Adrenal gland (tissue), 12 donors: ENCODE results near the gene BRIP1. TPM values are rescaled to one million over a fixed set of nuclear protein-coding genes. Genes with fewer than 3 reads are reported as not detected.

ENCODE experiments used
- DNase-seq, 7 donors: peaks; one replicate each; pipeline ENCODE4 v3.0.0-alpha.2; 2019 to 2020
- H3K27ac ChIP-seq, 5 donors: fragments of 200-600 bp; sonication (generic) in 4 of 5; 1 replicate in 3 of 5; 2 replicates in 2 of 5; pipeline versions ENCODE4 v1.5.1 to v1.8.0; 2016 to 2020; ENCODE audit warnings: mild to moderate bottlenecking in 1 of 5
- H3K27me3 ChIP-seq: fragments of 200-600 bp; 2 replicates; pipeline ENCODE4 v1.8.0; 2021
- H3K36me3 ChIP-seq, 2 donors: fragments of 200-600 bp; replicated peaks in 1 of 2; 1 replicate in 1 of 2; 2 replicates in 1 of 2; pipeline versions ENCODE4 v1.5.1 to v1.8.0; 2018 to 2022
- H3K4me1 ChIP-seq, 2 donors: fragments of 200-600 bp; replicated peaks in 1 of 2; 1 replicate in 1 of 2; 2 replicates in 1 of 2; pipeline versions ENCODE4 v1.5.1 to v1.8.0; 2018 to 2021
- H3K4me3 ChIP-seq, 4 donors: fragments of 200-600 bp; sonication (generic) in 3 of 4; one replicate each; pipeline ENCODE4 v1.5.1; 2016 to 2018
- H3K9me3 ChIP-seq, 3 donors: fragments of 200-600 bp; sonication (generic) in 1 of 3; replicated peaks in 1 of 3; 1 replicate in 2 of 3; 2 replicates in 1 of 3; pipeline versions ENCODE4 v1.5.1 to v1.8.0; 2016 to 2021
- CTCF ChIP-seq, 6 experiments: fragments of 450-650 bp in 4 of 6; fragments of 200-600 bp in 2 of 6; sonication (generic) in 1 of 6; IDR thresholded peaks; 1 replicate in 5 of 6; 2 replicates in 1 of 6; pipeline versions ENCODE4 v1.5.1 to v1.8.0; 2016 to 2021; ENCODE audit warnings: antibody characterized with exemption in 6 of 6, mild to moderate bottlenecking in 2 of 6, moderate library complexity in 1 of 6
- POLR2A ChIP-seq, 2 donors: fragments of 450-650 bp; IDR thresholded peaks; one replicate each; pipeline ENCODE4 v1.6.1; 2017; ENCODE audit warnings: antibody characterized with exemption in 2 of 2, mild to moderate bottlenecking in 2 of 2, moderate library complexity in 1 of 2
- WGBS, 4 donors: extraction: QIAGEN DNeasy Blood & Tissue Kit in 2 of 4; methylation state at CpG; one replicate each; pipeline versions ENCODE4 v1.1.5 to v1.1.7; 2013 to 2017; 5-methylcytosine and 5-hydroxymethylcytosine counted together
- intact Hi-C, 2 donors: fragments of 100-400 bp; cut with DNase I; formaldehyde crosslinking; loops; one replicate each; pipeline versions ENCODE4 v1.14.1 to v1.15.0; 2022 to 2023
- polyA plus RNA-seq, 3 donors: library from polyadenylated mRNA; stranded (reverse); fragments of 200-250 nt in 2 of 3; fragments of 350-450 nt in 1 of 3; fragmentation: Illumina TruSeq in 1 of 3; extraction: RNeasy Lipid Tissue Mini Kit (QIAGEN cat#74804) in 1 of 3; gene quantifications; one replicate each; pipeline ENCODE4 v1.2.3, GENCODE V29; 2013 to 2014
- total RNA-seq, 9 donors: library from RNA; depleted of rRNA in 4 of 9; stranded (reverse); fragments of >200 nt in 4 of 9; fragments of 120-200 nt in 1 of 9; fragmentation: NEBNext Ultra II Directional in 1 of 9; extraction: Animal tissue kit (Norgen Biotek cat#: 25700) in 1 of 9; gene quantifications; one replicate each; pipeline versions ENCODE4 v1.1.0 to v1.2.4, GENCODE V29; 2013 to 2023
- donor health status: healthy with polysubstance abuse.
- donor health status: Bipolar disorder and iron deficiency.
- donor health status: DM: yes; HTN: yes; CAD: no.
- donor health status: DM: no; HTN: no; CAD: no.
- donor health status: DM: no; HTN: no; CAD: no.
- donor health status: DM: yes; HTN: yes; CAD: no.

Gene BRIP1
- total and polyA plus RNA-seq, 12 donors: 0.06 to 6.9 (median 0.46) TPM

GRCh38 chr17:61784510-61784909, 78.8 kb downstream of the BRIP1 start:
- WGBS, 4 donors: 92 to 98% (median 94%) methylated on average over 4 of the region's 4 CpGs
- DNase-seq: no peak
- no peaks in the 10 kb centered on the region for H3K4me1 ChIP-seq
- H3K36me3 ChIP-seq: no peaks in the 10 kb centered on the region
- intact Hi-C loops: no loop called here
- H3K9me3 ChIP-seq: no peaks in the 10 kb centered on the region
- H3K27me3 ChIP-seq: no peaks in the 10 kb centered on the region
- no peak overlapping the region for H3K27ac ChIP-seq
- TF ChIP-seq POLR2A (IDR thresholded peaks at IDR 0.05): no peak
- H3K4me3 ChIP-seq: no peak overlapping the region

GRCh38 chr17:61783556-61784304, 79.6 kb downstream of the BRIP1 start:
- intact Hi-C loops: no loop called here
- no peaks in the 10 kb centered on the region for H3K9me3 ChIP-seq
- TF ChIP-seq CTCF (IDR thresholded peaks at IDR 0.05) (no peak), POLR2A (IDR thresholded peaks at IDR 0.05) (no peak)
- no peaks in the 10 kb centered on the region for H3K36me3 ChIP-seq
- no peaks in the 10 kb centered on the region for H3K27me3 ChIP-seq
- no peak overlapping the region for H3K27ac ChIP-seq
- H3K4me1 ChIP-seq: no peaks in the 10 kb centered on the region
- no peak overlapping the region for H3K4me3 ChIP-seq
- no peak for DNase-seq

GRCh38 chr17:61783120-61783519, 80.2 kb downstream of the BRIP1 start:
- intact Hi-C loops: no loop called here
- 92 to 98% (median 96%) methylated on average over 1 of the region's 1 CpG for WGBS, 4 donors

GRCh38 chr17:61782683-61783082, 80.6 kb downstream of the BRIP1 start:
- no peaks in the 10 kb centered on the region for H3K9me3 ChIP-seq
- 83 to 96% (median 92%) methylated on average over 1 of the region's 1 CpG for WGBS, 4 donors
- H3K36me3 ChIP-seq: no peaks in the 10 kb centered on the region
- intact Hi-C loops: no loop called here
- no peaks in the 10 kb centered on the region for H3K27me3 ChIP-seq
- H3K27ac ChIP-seq: no peak overlapping the region
- DNase-seq: no peak
- H3K4me1 ChIP-seq: no peaks in the 10 kb centered on the region
- TF ChIP-seq CTCF (IDR thresholded peaks at IDR 0.05) (no peak), POLR2A (IDR thresholded peaks at IDR 0.05) (no peak)
- H3K4me3 ChIP-seq: no peak overlapping the region

More at GRCh38 chr17:61783120-61783519, 80.2 kb downstream of the BRIP1 start:
- Histone ChIP-seq H3K4me3 (no peak overlapping the region), H3K27ac (no peak overlapping the region), H3K36me3 (no peaks in the 10 kb centered on the region), H3K9me3 (no peaks in the 10 kb centered on the region), H3K4me1 (no peaks in the 10 kb centered on the region), H3K27me3 (no peaks in the 10 kb centered on the region)
- no peak for DNase-seq
- TF ChIP-seq POLR2A (IDR thresholded peaks at IDR 0.05): no peak
- no peak for TF ChIP-seq CTCF (IDR thresholded peaks at IDR 0.05)

GRCh38 chr17:61775364-61775763, 88.0 kb downstream of the BRIP1 start:
- TF ChIP-seq POLR2A (IDR thresholded peaks at IDR 0.05) (no peak), CTCF (IDR thresholded peaks at IDR 0.05) (no peak)
- DNase-seq: no peak
- Histone ChIP-seq H3K4me1 (no peaks in the 10 kb centered on the region), H3K4me3 (no peak overlapping the region), H3K27me3 (no peaks in the 10 kb centered on the region), H3K9me3 (peaks cover 0 to 10% (median 5%) of the 10 kb centered on the region in 3 donors), H3K27ac (no peak overlapping the region), H3K36me3 (no peaks in the 10 kb centered on the region)
- WGBS, 4 donors: 89 to 97% (median 92%) methylated on average over 2 of the region's 2 CpGs
- intact Hi-C loops: no loop called here
